ENCODE measurements around the gene FARSA. TPM values are rescaled to one million over a fixed set of nuclear protein-coding genes. Genes with fewer than 3 reads are reported as not detected.

FARSA gene
- total and polyA plus RNA-seq, 2 of the 4 experiments (the other 2 are of a cell fraction) = 49.3 to 80.9 TPM

DNA sequence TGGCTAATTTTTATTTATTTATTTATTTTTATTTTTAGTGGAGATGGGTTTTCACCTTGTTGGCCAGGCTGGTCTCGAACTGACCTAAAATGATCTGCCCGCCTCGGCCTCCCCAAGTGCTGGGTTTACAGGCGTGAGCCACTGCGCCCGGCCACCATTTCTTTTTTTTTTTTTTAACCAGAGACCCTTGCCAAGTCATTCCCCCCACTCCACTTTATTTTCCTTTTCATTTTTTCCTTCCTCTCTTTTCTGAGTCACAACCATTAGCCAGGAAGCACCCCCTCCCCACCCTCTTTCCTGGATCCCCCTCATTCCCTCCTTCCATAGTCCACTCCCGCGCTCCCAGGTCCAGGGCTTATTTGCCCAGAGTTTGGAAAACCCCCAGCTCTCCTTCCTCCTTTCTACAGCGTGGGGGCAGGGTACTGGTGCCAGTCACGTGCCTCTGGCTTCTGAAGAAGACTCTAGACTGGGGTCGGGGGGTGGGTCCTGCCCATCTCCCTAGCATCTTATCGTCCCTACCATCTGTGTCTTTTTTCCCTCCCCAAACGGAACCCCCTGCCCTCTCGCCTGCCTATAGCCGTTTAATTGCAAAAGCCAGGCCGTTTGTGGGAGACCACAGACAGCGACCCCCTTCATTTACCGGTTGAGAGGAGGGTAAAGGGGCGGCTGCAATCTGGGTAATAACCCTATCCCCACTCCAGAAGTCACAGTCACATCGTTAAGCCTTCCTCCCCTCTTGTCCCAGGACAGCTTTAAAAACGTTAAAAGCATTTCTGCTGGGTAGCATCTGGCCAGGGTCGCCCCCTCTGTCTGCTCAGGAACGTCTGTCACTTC, 3.8 kb upstream of the FARSA start:
- Histone ChIP-seq H3K36me3 (ENCODE audit: control insufficient read depth, insufficient read depth, low read length) (peaks cover 27% of the 10 kb centered on the region), H3K23ac (ENCODE audit: low read depth, low read length) (peak overlapping the region; percentile 19; the same call in 1 of the 2 replicates), H3K9me3 (ENCODE audit: control insufficient read depth, insufficient read depth, low read length) (no peaks in the 10 kb centered on the region), H3K4me2 (ENCODE audit: low read depth, low read length) (peak overlapping the region; percentile 85), H3K9me1 (ENCODE audit: insufficient read depth, low read length) (peaks cover 19% of the 10 kb centered on the region), H3K27me3 (ENCODE audit: control insufficient read depth, insufficient read depth, low read length) (no peaks in the 10 kb centered on the region), H3K14ac (replicated peaks; ENCODE audit: low read depth, low read length) (peak overlapping the region; percentile 58), H2BK120ac (ENCODE audit: low read depth, low read length) (0 out of 2 replicates have a peak overlapping the region, but pooled peaks have one; percentile 7), H2AK5ac (ENCODE audit: low read depth, low read length) (peak overlapping the region; percentile 84), H3K9ac (ENCODE audit: low read depth, low read length) (peak overlapping the region; percentile 69), H2AK9ac (replicated peaks; ENCODE audit: low read depth, low read length, poor library complexity) (peak overlapping the region; percentile 100), H3K56ac (ENCODE audit: extremely low read depth, insufficient read depth, low read length) (peak overlapping the region; percentile 71), H3K79me1 (ENCODE audit: low read depth in 1 of 2, low read length in 2 of 2) (peaks cover 4 to 53% of the 10 kb centered on the region in 2 experiments; a peak in 3 of 4 replicates), H2BK5ac (ENCODE audit: low read depth, low read length, poor library complexity, severe bottlenecking) (peak overlapping the region; percentile 43), H3K18ac (ENCODE audit: low read depth, low read length) (no peak overlapping the region), H2BK15ac (ENCODE audit: low read depth, low read length) (peak overlapping the region; percentile 33; the same call in 1 of the 3 replicates), H3K4me1 (ENCODE audit: control insufficient read depth, insufficient read depth, low read length) (peaks cover 19% of the 10 kb centered on the region), H4K8ac (ENCODE audit: low read depth in 2 of 2, low read length in 2 of 2) (peak overlapping the region; percentile 56 to 93), H4K20me1 (ENCODE audit: insufficient read depth, low read length) (peaks cover 47% of the 10 kb centered on the region), H2AFZ (replicated peaks; ENCODE audit: low read length, poor library complexity) (peak overlapping the region; percentile 94), H4K5ac (ENCODE audit: low read depth, low read length) (peak overlapping the region; percentile 10; the same call in 1 of the 2 replicates), H3K27ac (ENCODE audit: insufficient read depth, low read length) (peak overlapping the region; percentile 66), H3K4me3 (ENCODE audit: insufficient read depth, low read depth, low read length) (peak overlapping the region; percentile 54), H2BK20ac (ENCODE audit: low read depth, low read length) (no peak overlapping the region), H3K4ac (ENCODE audit: low read depth, low read length) (peak overlapping the region; percentile 54), H4K91ac (ENCODE audit: insufficient read depth, low read depth, low read length) (peak overlapping the region; percentile 74)
- no TSS peak for BruUV-seq (replicated peaks)
- no peak for DNase-seq
- TF ChIP-seq SMC3 (IDR thresholded peaks at IDR 0.05; ENCODE audit: low read depth, low read length) = no peak
- TF ChIP-seq MAFK (IDR thresholded peaks at IDR 0.05; ENCODE audit: low read depth, low read length) = no peak
- TF ChIP-seq MAZ (IDR thresholded peaks at IDR 0.05; ENCODE audit: borderline replicate concordance, low read depth, low read length) = no peak
- TF ChIP-seq, protein P1, sequence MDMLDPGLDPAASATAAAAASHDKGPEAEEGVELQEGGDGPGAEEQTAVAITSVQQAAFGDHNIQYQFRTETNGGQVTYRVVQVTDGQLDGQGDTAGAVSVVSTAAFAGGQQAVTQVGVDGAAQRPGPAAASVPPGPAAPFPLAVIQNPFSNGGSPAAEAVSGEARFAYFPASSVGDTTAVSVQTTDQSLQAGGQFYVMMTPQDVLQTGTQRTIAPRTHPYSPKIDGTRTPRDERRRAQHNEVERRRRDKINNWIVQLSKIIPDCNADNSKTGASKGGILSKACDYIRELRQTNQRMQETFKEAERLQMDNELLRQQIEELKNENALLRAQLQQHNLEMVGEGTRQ (IDR thresholded peaks at IDR 0.05; ENCODE audit: low read depth, low read length) = peak; percentile 46; the same call in 1 of the 2 replicates
- peak; percentile 67; the same call in 1 of the 2 replicates for TF ChIP-seq BHLHE40 (IDR thresholded peaks at IDR 0.05; ENCODE audit: low read depth, low read length)
- TF ChIP-seq, protein P2, sequence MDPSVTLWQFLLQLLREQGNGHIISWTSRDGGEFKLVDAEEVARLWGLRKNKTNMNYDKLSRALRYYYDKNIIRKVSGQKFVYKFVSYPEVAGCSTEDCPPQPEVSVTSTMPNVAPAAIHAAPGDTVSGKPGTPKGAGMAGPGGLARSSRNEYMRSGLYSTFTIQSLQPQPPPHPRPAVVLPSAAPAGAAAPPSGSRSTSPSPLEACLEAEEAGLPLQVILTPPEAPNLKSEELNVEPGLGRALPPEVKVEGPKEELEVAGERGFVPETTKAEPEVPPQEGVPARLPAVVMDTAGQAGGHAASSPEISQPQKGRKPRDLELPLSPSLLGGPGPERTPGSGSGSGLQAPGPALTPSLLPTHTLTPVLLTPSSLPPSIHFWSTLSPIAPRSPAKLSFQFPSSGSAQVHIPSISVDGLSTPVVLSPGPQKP (IDR thresholded peaks at IDR 0.05; ENCODE audit: borderline replicate concordance, low read depth, low read length) = no peak
- in situ Hi-C loops (cut with MboI; ENCODE audit: low sequenced_read_pairs) = no loop called here
- POLR2A ChIA-PET (ENCODE audit: unreplicated experiment) = no interaction called here
- WGBS, 2 experiments (ENCODE audit: extremely low coverage in 2 of 2, insufficient read length in 1 of 2) = 76% methylated on average over 7 of the region's 23 CpGs; no CpG with 5 or more reads in 1 of the 2 experiments
- no peak for ATAC-seq (ENCODE audit: low read depth)
- CTCF ChIA-PET = no interaction called here
- intact Hi-C loops (cut with micrococcal nuclease) = no loop called here
- dilution Hi-C loops (cut with HindIII; ENCODE audit: low sequenced_read_pairs, unreplicated experiment) = no loop called here

Data from IMR-90 (cell line).